Neural progenitor cell (in vitro differentiated cells): ENCODE results near the gene RND3.

ENCODE experiments used
- EZH2 ChIP-seq: fragments of 200-600 bp; sonication (generic); IDR thresholded peaks from 2 replicates; pipeline ENCODE4 v1.6.1; 2017; ENCODE audit warnings: antibody characterized with exemption, mild to moderate bottlenecking, moderate library complexity
- TF ChIP-seq, protein P1 (sequence below): fragments of 200-600 bp; sonication (generic); IDR thresholded peaks from 2 replicates; pipeline ENCODE4 v1.5.1; 2017; ENCODE audit warnings: antibody characterized with exemption, mild to moderate bottlenecking

DNA sequence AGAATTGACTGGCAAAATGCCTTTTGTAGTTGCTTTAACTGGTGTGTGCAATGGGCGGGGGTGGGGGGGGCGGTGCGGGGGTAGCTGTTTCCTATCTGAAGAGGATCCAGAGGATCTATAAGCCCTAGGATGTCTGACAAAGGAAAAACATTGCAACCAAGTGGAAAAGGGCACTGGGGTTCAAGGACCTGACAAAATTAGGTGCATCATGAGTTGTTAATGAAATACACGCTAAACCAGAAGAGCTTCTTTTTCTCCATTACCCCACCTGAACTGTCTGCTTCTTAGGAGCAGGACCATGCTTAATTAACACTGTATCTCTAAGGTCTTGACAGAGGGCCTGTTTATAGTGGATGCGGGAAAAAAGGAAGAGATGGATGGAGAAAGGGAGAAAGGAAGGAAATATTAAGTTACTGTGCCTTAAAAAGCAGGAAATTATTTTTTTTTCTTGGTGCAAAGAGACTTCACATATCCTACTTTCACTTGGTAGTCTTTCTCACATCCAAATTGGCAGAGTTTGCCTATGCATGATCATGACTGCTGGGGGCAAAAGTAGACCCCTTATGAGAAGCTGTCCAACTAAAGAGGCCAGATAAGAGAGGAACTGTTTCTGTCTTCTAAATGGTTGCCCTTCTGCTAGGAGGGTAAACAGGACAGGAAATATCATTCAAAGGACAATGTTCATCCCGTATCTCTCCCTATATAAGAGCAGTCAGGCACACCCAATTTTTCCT, 4.6 kb downstream of the RND3 start:
- TF ChIP-seq, protein P1, sequence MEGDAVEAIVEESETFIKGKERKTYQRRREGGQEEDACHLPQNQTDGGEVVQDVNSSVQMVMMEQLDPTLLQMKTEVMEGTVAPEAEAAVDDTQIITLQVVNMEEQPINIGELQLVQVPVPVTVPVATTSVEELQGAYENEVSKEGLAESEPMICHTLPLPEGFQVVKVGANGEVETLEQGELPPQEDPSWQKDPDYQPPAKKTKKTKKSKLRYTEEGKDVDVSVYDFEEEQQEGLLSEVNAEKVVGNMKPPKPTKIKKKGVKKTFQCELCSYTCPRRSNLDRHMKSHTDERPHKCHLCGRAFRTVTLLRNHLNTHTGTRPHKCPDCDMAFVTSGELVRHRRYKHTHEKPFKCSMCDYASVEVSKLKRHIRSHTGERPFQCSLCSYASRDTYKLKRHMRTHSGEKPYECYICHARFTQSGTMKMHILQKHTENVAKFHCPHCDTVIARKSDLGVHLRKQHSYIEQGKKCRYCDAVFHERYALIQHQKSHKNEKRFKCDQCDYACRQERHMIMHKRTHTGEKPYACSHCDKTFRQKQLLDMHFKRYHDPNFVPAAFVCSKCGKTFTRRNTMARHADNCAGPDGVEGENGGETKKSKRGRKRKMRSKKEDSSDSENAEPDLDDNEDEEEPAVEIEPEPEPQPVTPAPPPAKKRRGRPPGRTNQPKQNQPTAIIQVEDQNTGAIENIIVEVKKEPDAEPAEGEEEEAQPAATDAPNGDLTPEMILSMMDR, result no peak
- no peak for TF ChIP-seq EZH2
